T-helper 1 cell treated with Interleukin-12 subunit alpha and Interleukin-12 subunit beta and Interleukin-4 antibody, amounts not matched to agents 30 ng/mL and 1 ng/mL, for 36 hours (primary cell): ENCODE data around the gene SLC25A13. TPM values are rescaled to one million over a fixed set of nuclear protein-coding genes. Genes with fewer than 3 reads are reported as not detected.

Source experiments
- intact Hi-C: fragments of 100-400 bp; cut with micrococcal nuclease; formaldehyde crosslinking; loops from one replicate; pipeline ENCODE4 v1.15.1; 2024
- total RNA-seq: library from RNA; stranded (reverse); gene quantifications from 2 replicates; pipeline ENCODE4 v1.2.3, GENCODE V29; 2022

Gene SLC25A13
- total RNA-seq, 1 donor from 2014 or later = 12.8 TPM

- intact Hi-C loops = no loop called here
Observed at GRCh38 chr7:96114190-96114589, 207.7 kb downstream of the SLC25A13 start.

DNA sequence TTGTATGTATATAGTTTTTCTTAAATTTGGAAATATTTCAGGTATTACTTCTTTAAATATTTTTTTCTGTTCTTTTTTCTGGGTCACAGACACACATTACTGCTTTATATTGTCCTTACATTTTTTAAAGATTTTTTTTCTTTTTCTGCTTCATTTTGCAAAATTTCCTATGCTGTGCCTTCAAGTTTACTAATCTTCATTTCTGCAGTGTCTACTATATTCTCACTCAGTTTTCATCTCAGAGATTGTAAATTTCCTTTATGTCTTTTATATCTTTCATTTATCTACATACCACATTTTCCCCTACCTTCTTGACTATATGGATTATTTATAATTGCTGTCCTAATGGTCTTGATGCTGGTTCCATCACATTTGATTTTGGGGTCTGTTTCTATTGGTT, 210.5 kb downstream of the SLC25A13 start:
- intact Hi-C loops = no loop called here

- intact Hi-C loops = no loop called here
Observed at GRCh38 chr7:96104984-96105383, 216.9 kb downstream of the SLC25A13 start.

DNA sequence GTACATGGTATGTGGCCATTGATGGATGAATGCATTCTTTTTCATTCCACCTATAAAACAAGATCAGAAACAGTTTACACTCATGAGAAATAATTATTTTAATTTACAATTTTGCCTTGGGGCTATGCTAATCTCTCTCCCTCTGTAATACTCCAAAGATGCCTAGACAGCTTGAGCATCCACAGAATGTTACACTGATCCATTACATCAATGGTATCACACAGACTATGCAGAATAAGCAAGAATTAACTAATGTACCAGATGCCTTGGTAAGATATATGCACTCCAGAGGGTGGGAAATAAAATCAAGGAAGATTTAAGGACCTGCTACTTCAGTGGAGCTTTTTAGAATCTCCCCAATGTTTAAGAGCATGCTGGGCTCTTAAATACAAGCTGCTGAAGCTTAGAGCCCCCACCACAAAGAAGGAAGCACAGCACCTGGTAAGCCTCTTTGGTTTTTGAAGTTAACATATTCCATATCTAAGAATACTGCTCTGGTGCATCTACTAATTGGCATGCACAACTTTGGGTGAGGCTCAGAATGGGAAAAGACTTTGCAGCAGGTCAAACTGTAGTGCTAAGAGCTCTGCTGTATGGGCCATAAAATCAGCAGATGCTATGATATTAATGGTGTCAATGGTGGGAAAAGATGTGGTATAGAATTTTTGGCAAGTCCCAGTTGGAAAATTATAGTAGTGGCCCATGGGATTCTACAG, 219.6 kb downstream of the SLC25A13 start:
- intact Hi-C loops = no loop called here

DNA sequence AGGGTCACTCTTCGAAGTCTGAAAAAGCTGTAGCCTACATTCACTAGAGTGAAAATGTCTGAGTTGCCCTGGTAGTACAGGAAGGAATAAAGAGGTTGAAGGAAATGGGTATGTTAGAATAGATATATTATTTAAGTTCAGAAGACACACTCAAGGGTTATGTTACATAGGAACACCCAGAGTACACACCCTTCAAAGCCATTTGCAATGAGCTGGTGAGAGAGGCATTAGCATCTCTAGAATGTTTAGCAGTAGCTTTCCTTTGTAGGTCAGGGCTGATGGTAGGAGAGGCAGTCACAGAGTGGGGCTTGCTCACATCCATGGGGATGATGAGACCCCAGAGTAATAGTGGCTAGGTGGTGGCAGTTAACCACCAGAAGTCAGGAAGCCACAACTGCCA, 221.2 kb downstream of the SLC25A13 start:
- intact Hi-C loops = no loop called here

- intact Hi-C loops = no loop called here
Observed at GRCh38 chr7:96097835-96098234, 224.1 kb downstream of the SLC25A13 start.

DNA sequence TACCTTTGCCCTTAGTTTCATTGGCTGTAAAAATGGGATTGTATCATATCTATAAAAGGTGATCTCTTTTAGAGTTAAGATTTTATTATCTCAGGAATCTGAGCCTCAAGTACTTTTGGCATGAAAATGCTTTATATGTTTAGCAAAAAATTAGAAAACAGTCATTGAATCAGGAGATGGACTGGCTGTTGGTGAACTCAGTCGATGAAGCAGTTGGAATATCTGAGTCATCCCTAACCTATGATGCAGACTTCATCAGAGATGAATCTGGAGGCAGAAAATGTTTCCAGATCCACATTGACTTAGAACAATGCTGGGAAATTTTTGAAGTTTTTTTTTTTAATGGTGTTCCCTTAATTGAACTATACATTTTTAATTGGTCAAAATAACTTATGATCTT, 228.5 kb downstream of the SLC25A13 start:
- intact Hi-C loops = no loop called here

DNA sequence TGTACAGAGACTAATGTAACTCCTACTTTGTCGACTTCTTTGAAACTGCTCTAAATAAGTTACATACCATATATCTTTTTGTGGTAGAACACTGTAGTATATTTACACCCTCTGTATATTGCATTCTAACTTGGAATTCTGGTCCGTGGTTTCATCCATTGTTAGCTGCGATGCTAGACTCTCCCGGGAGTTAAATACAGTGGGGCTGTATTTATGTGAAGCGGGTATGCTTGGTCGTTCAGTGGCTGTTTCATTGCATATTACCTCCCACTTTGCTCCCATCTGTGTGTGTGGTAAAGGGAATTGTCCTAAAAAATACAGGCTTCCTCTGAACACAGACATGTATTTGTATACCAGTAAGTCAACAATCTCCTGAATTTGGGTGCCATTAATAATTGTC, 231.1 kb downstream of the SLC25A13 start:
- intact Hi-C loops = no loop called here

GRCh38 chr7:96089511-96089910, 232.4 kb downstream of the SLC25A13 start:
- intact Hi-C loops = no loop called here

GRCh38 chr7:96088579-96088978, 233.3 kb downstream of the SLC25A13 start:
- intact Hi-C loops = no loop called here

- intact Hi-C loops = no loop called here
Observed at GRCh38 chr7:96085953-96086352, 235.9 kb downstream of the SLC25A13 start.

GRCh38 chr7:96084881-96085553, 236.9 kb downstream of the SLC25A13 start:
- intact Hi-C loops = no loop called here

GRCh38 chr7:96080027-96080426, 241.9 kb downstream of the SLC25A13 start:
- intact Hi-C loops = no loop called here

DNA sequence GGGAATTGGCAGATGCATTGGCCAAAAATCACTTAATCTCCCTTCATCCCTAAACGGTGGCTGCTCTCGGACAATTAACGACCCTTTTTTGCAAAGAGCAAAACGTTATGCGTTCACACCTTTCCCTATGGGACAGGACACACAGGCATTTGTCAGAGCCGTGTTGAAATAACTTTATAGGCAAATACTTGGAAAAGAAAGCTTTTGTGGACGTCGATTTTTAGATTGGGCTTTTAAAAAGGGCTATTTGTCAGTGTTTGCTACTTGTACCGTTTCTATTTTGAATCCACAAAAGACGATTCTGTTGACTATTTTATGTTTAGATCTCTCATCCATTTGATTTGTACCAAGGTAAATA, 245.6 kb downstream of the SLC25A13 start:
- intact Hi-C loops = loop anchor here (5.0 to 10.0 kb wide), 3 partner anchors 246 to 628 kb away; partner anchors contain the start of genes SEM1 and SLC25A13

DNA sequence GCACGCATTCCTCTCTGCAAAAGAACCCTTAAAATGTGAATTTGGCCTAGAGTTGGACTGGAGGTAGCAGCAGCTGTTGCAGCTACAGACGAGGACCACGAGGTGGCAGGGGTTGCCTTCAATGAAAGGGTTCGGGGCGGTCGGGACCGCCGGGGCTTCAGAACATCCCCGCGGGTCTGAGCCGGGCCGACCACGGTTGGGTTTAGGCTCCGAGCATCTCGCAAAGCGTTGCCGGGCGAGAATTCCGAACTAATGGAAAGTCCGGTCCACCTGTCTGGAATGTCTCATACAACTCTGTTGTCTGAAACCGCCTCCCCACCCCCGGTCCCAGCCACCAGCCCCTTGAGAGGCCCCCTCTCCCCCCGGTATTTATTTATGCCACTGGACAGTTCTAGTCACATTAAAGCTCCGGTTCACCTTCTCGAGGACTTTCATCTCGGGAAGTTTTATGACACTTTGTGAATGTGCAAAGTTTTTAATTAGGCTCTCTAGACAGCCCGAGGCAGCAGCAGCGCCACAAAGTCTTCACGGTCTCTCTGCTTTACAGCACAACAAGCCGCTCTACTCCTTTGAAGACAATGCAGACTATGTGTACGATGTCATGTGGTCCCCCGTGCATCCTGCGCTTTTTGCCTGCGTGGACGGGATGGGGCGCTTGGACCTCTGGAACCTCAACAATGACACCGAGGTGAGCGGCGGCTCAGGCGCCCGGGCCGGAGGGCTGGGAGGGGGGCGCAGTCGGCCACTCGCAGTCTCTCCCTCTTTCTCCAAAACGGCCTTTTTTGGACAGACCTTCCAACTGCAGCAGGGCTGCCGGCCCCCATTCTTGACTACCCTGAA, 246.2 kb downstream of the SLC25A13 start:
- intact Hi-C loops = loop anchor here (1.0 to 10.0 kb wide), 7 partner anchors 159 to 1104 kb away; partner anchors contain the start of genes SEM1 and SLC25A13

- intact Hi-C loops = loop anchor here (1.0 to 10.0 kb wide), 7 partner anchors 158 to 1104 kb away; partner anchors contain the start of genes SEM1 and SLC25A13
Observed at GRCh38 chr7:96074871-96075270, 247.0 kb downstream of the SLC25A13 start.
